Esophagus muscularis mucosa (tissue), 4 donors: ENCODE measurements around the gene SPATA25. TPM values are rescaled to one million over a fixed set of nuclear protein-coding genes. Genes with fewer than 3 reads are reported as not detected.

Experiments
- DNase-seq: peaks from one replicate; pipeline ENCODE4 v3.0.0-alpha.2; 2017; ENCODE audit errors: extremely low spot score
- H3K27ac ChIP-seq, 4 donors: fragments of 200-600 bp; sonication (generic); replicated peaks in 1 of 4; 1 replicate in 3 of 4; 2 replicates in 1 of 4; pipeline ENCODE4 v1.5.1; 2016 to 2019; ENCODE audit warnings: mild to moderate bottlenecking in 1 of 4
- H3K27me3 ChIP-seq, 4 donors: fragments of 200-600 bp; sonication (generic); one replicate each; pipeline versions ENCODE4 v1.5.1 to v1.6.0; 2016 to 2019
- H3K36me3 ChIP-seq, 4 donors: fragments of 200-600 bp; sonication (generic); one replicate each; pipeline ENCODE4 v1.5.1; 2016 to 2019
- H3K4me1 ChIP-seq, 4 donors: fragments of 200-600 bp; sonication (generic); one replicate each; pipeline ENCODE4 v1.5.1; 2016 to 2019
- H3K4me3 ChIP-seq, 4 donors: fragments of 200-600 bp; sonication (generic); 1 replicate in 2 of 4; 2 replicates in 2 of 4; pipeline ENCODE4 v1.5.1; 2016 to 2019; ENCODE audit warnings: mild to moderate bottlenecking in 4 of 4, moderate library complexity in 1 of 4
- H3K9me3 ChIP-seq, 4 donors: fragments of 200-600 bp; sonication (generic); 1 replicate in 3 of 4; 2 replicates in 1 of 4; pipeline ENCODE4 v1.5.1; 2016 to 2019
- CTCF ChIP-seq, 3 experiments: fragments of 200-600 bp in 2 of 3; fragments of 450-650 bp in 1 of 3; sonication (generic) in 2 of 3; IDR thresholded peaks; one replicate each; pipeline ENCODE4 v1.5.1; 2017 to 2019; ENCODE audit warnings: antibody characterized with exemption in 3 of 3, mild to moderate bottlenecking in 2 of 3, moderate library complexity in 1 of 3
- EP300 ChIP-seq: sonication (generic); formaldehyde crosslinking; IDR thresholded peaks from one replicate; pipeline ENCODE4 v1.6.1; 2017; ENCODE audit warnings: antibody characterized with exemption
- POLR2A ChIP-seq: fragments of 450-650 bp; IDR thresholded peaks from one replicate; pipeline ENCODE4 v1.6.1; 2017; ENCODE audit warnings: antibody characterized with exemption, moderate library complexity, mild to moderate bottlenecking, low read depth
- POLR2AphosphoS5 ChIP-seq, 2 donors: sonication (generic); formaldehyde crosslinking; IDR thresholded peaks; one replicate each; pipeline ENCODE4 v1.6.1; 2017; ENCODE audit warnings: antibody characterized with exemption in 2 of 2
- WGBS: methylation state at CpG from one replicate; pipeline ENCODE4 v1.1.5; 2018; 5-methylcytosine and 5-hydroxymethylcytosine counted together
- intact Hi-C: fragments of 100-400 bp; cut with DNase I; formaldehyde crosslinking; loops from one replicate; pipeline ENCODE4 v1.15.1; 2023
- total RNA-seq, 4 donors: library from RNA; depleted of rRNA; stranded (reverse); fragments of >200 nt; gene quantifications; one replicate each; pipeline versions ENCODE4 v1.1.0 to v1.2.1, GENCODE V29; 2016

Gene SPATA25
- total RNA-seq, 4 donors from 2014 or later = 1.7 to 4.6 (median 3.0) TPM

DNA sequence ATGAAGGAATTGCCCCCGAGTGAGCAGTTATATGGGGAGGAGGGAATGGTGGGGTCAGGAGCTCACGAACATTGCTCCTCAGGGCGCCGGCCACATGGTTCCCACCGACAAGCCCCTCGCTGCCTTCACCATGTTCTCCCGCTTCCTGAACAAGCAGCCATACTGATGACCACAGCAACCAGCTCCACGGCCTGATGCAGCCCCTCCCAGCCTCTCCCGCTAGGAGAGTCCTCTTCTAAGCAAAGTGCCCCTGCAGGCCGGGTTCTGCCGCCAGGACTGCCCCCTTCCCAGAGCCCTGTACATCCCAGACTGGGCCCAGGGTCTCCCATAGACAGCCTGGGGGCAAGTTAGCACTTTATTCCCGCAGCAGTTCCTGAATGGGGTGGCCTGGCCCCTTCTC, 10.9 kb upstream of the SPATA25 start:
- 79% methylated on average over 11 of the region's 12 CpGs for WGBS
- TF ChIP-seq EP300 = no peak
- TF ChIP-seq POLR2AphosphoS5 (IDR thresholded peaks at IDR 0.05) = no peak
- TF ChIP-seq CTCF (IDR thresholded peaks at IDR 0.05) = no peak
- no peak for TF ChIP-seq POLR2A

GRCh38 chr20:45897692-45898091, 10.3 kb upstream of the SPATA25 start:
- Histone ChIP-seq H3K4me1 (peaks cover 0 to 9% (median 3%) of the 10 kb centered on the region in 4 donors), H3K27me3 (no peaks in the 10 kb centered on the region), H3K4me3 (no peak overlapping the region), H3K27ac (no peak overlapping the region), H3K9me3 (no peaks in the 10 kb centered on the region), H3K36me3 (peaks cover 23 to 100% (median 93%) of the 10 kb centered on the region in 4 donors)
- intact Hi-C loops = no loop called here
- WGBS = 90% methylated on average over 7 of the region's 7 CpGs
- DNase-seq = no peak
- no peak for TF ChIP-seq POLR2AphosphoS5 (IDR thresholded peaks at IDR 0.05)

More for the DNA sequence above, 10.9 kb upstream of the SPATA25 start:
- no peak overlapping the region for H3K27ac ChIP-seq
- H3K4me1 ChIP-seq = peaks cover 0 to 3% (median 0%) of the 10 kb centered on the region in 4 donors
- peaks cover 23 to 94% (median 88%) of the 10 kb centered on the region in 4 donors for H3K36me3 ChIP-seq
- H3K9me3 ChIP-seq = no peaks in the 10 kb centered on the region
- H3K27me3 ChIP-seq = no peaks in the 10 kb centered on the region
- no peak overlapping the region for H3K4me3 ChIP-seq
- no peak for DNase-seq
- intact Hi-C loops = no loop called here

DNA sequence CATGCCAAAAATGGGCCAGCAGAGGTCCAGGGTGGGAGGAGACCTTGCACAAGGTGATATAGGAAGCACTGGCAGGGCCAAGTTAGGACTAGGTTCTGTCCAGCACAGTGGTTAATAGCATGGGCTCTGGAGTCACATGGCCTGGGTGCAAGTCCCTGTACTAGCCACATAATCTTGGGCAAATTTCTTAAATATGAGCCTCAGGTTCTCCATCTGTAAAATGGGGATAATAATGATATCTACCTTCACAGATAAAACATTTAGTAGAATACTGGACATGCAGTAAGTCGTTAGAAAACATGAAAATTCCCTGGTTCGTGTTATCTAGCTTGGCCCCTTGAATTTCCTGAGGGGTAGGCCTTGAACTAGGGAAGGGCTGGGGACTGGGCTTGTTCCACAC, 9.9 kb upstream of the SPATA25 start:
- peaks cover 1 to 13% (median 7%) of the 10 kb centered on the region in 4 donors for H3K4me1 ChIP-seq
- DNase-seq = no peak
- H3K9me3 ChIP-seq = no peaks in the 10 kb centered on the region
- no peaks in the 10 kb centered on the region for H3K27me3 ChIP-seq
- H3K27ac ChIP-seq = no peak overlapping the region
- intact Hi-C loops = no loop called here
- TF ChIP-seq POLR2A (no peak), POLR2AphosphoS5 (IDR thresholded peaks at IDR 0.05) (no peak), EP300 (no peak), CTCF (IDR thresholded peaks at IDR 0.05) (no peak)
- peaks cover 23 to 98% (median 94%) of the 10 kb centered on the region in 4 donors for H3K36me3 ChIP-seq
- no peak overlapping the region for H3K4me3 ChIP-seq
- 79% methylated on average over 2 of the region's 2 CpGs for WGBS

DNA sequence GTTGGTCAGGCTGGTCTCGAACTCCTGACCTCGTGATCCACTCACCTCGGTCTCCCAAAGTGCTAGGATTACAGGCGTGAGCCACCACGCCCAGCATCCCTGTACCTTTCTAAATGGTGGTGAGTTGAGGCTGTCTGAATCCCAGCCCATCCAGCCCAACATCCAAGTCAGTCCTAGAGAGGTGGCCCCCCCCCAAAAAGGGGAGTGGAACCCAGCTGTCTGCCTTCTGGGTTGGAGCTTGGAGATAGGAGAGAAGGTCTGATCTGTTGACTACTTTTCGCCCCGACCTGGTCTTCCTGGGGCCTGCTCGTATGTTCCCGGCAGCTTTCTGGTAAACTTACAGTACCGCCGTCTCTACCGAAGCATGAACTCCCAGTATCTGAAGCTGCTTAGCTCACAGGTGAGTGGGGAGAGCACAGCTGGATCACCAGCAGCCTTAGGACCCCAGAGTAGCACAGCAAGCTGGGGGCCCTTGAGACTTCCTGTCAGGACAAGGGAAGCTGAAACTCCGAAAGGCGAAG, 9.3 kb upstream of the SPATA25 start:
- no peak for DNase-seq
- WGBS = 92% methylated on average over 14 of the region's 14 CpGs
- no peaks in the 10 kb centered on the region for H3K9me3 ChIP-seq
- peaks cover 7 to 18% (median 13%) of the 10 kb centered on the region in 4 donors for H3K4me1 ChIP-seq
- H3K27me3 ChIP-seq = no peaks in the 10 kb centered on the region
- H3K36me3 ChIP-seq = peaks cover 23 to 92% (median 89%) of the 10 kb centered on the region in 4 donors
- intact Hi-C loops = no loop called here
- H3K4me3 ChIP-seq = no peak overlapping the region
- no peak overlapping the region for H3K27ac ChIP-seq
- TF ChIP-seq POLR2AphosphoS5 (IDR thresholded peaks at IDR 0.05) (peak in 1 of 2 donors; percentile 6), POLR2A (no peak)

GRCh38 chr20:45894797-45895196, 7.4 kb upstream of the SPATA25 start:
- H3K27me3 ChIP-seq = no peaks in the 10 kb centered on the region
- WGBS = 81% methylated on average over 3 of the region's 12 CpGs
- intact Hi-C loops = loop anchor here (5.0 kb wide), 1 partner anchor 78 kb away; the partner anchor contains the start of gene ZNF335
- no peak overlapping the region for H3K27ac ChIP-seq
- H3K4me3 ChIP-seq = no peak overlapping the region
- DNase-seq = no peak
- peaks cover 15 to 28% (median 22%) of the 10 kb centered on the region in 4 donors for H3K4me1 ChIP-seq
- no peaks in the 10 kb centered on the region for H3K9me3 ChIP-seq
- peaks cover 23 to 76% (median 72%) of the 10 kb centered on the region in 4 donors for H3K36me3 ChIP-seq
- TF ChIP-seq CTCF (IDR thresholded peaks at IDR 0.05) (no peak), EP300 (no peak), POLR2AphosphoS5 (IDR thresholded peaks at IDR 0.05) (no peak), POLR2A (no peak)
